ENCODE measurements around the gene ADAMTS2. TPM values are rescaled to one million over a fixed set of nuclear protein-coding genes. Genes with fewer than 3 reads are reported as not detected.

ADAMTS2 gene
- total and polyA plus RNA-seq, 2 of the 4 experiments (the other 2 are of a cell fraction): 19.0 to 58.8 TPM

GRCh38 chr5:179166886-179167841 lies 178.1 kb downstream of the ADAMTS2 start:
- Histone ChIP-seq H3K79me1 (ENCODE audit: low read depth in 1 of 2, low read length in 2 of 2) (peaks cover 0 to 5% of the 10 kb centered on the region in 2 experiments; a peak in 1 of 4 replicates), H4K5ac (ENCODE audit: low read depth, low read length) (no peak overlapping the region), H3K9me1 (ENCODE audit: insufficient read depth, low read length) (no peaks in the 10 kb centered on the region), H3K36me3 (ENCODE audit: control insufficient read depth, insufficient read depth, low read length) (peaks cover 7% of the 10 kb centered on the region; the same call in 1 of the 2 replicates), H3K14ac (replicated peaks; ENCODE audit: low read depth, low read length) (no peak overlapping the region), H4K8ac (ENCODE audit: low read depth in 2 of 2, low read length in 2 of 2) (peak overlapping the region; percentile 72 to 77; a peak in 3 of 4 replicates), H3K23ac (ENCODE audit: low read depth, low read length) (no peak overlapping the region), H2AK5ac (ENCODE audit: low read depth, low read length) (no peak overlapping the region), H3K4me2 (ENCODE audit: low read depth, low read length) (peak overlapping the region; percentile 62), H3K4me3 (ENCODE audit: insufficient read depth, low read depth, low read length) (no peak overlapping the region), H2BK20ac (ENCODE audit: low read depth, low read length) (no peak overlapping the region), H3K27ac (ENCODE audit: insufficient read depth, low read length) (no peak overlapping the region), H2AFZ (replicated peaks; ENCODE audit: low read length, poor library complexity) (peak overlapping the region; percentile 93), H3K9ac (ENCODE audit: low read depth, low read length) (peak overlapping the region; percentile 17; the same call in 1 of the 2 replicates), H3K4ac (ENCODE audit: low read depth, low read length) (peak overlapping the region; percentile 75), H3K18ac (ENCODE audit: low read depth, low read length) (no peak overlapping the region), H3K9me3 (ENCODE audit: control insufficient read depth, insufficient read depth, low read length) (peaks cover 4% of the 10 kb centered on the region; the same call in 1 of the 2 replicates), H2BK15ac (ENCODE audit: low read depth, low read length) (no peak overlapping the region; the same call in 2 of the 3 replicates), H3K56ac (ENCODE audit: extremely low read depth, insufficient read depth, low read length) (no peak overlapping the region), H4K20me1 (ENCODE audit: insufficient read depth, low read length) (no peaks in the 10 kb centered on the region), H2BK5ac (ENCODE audit: low read depth, low read length, poor library complexity, severe bottlenecking) (no peak overlapping the region), H2BK120ac (ENCODE audit: low read depth, low read length) (peak overlapping the region; percentile 60), H2AK9ac (replicated peaks; ENCODE audit: low read depth, low read length, poor library complexity) (peak overlapping the region; percentile 91), H3K27me3 (ENCODE audit: control insufficient read depth, insufficient read depth, low read length) (no peaks in the 10 kb centered on the region), H4K91ac (ENCODE audit: insufficient read depth, low read depth, low read length) (peak overlapping the region; percentile 71; the same call in 1 of the 2 replicates), H3K4me1 (ENCODE audit: control insufficient read depth, insufficient read depth, low read length) (no peaks in the 10 kb centered on the region)
- no TSS peak for BruUV-seq (replicated peaks)
- ATAC-seq (ENCODE audit: low read depth) (peak; percentile 93), DNase-seq (peak; percentile 27)
- 48% methylated on average over 23 of the region's 67 CpGs; no CpG with 5 or more reads in 1 of the 2 experiments for WGBS, 2 experiments (ENCODE audit: extremely low coverage in 2 of 2, insufficient read length in 1 of 2)
- POLR2A ChIA-PET (ENCODE audit: unreplicated experiment): no interaction called here
- CTCF ChIA-PET: interaction anchor here (0.5 to 1.5 kb wide), 9 partner anchors 13 to 326 kb away, joined by 3 to 14 read pairs (median 3); no protein-coding TSS in a partner anchor
- dilution Hi-C loops (cut with HindIII; ENCODE audit: low sequenced_read_pairs, unreplicated experiment) (no loop called here), in situ Hi-C loops (cut with MboI; ENCODE audit: low sequenced_read_pairs) (loop anchor here (5.0 to 10.0 kb wide), 3 partner anchors 180 to 330 kb away; partner anchors contain the start of gene ADAMTS2), intact Hi-C loops (cut with micrococcal nuclease) (loop anchor here (1.0 to 5.0 kb wide), 3 partner anchors 100 to 327 kb away; no protein-coding TSS in a partner anchor)
- TF ChIP-seq POLR2A (IDR thresholded peaks at IDR 0.05; ENCODE audit: low read depth, low read length) (0 out of 2 replicates have a peak, but pooled peaks have one; percentile 16), MAZ (IDR thresholded peaks at IDR 0.05; ENCODE audit: borderline replicate concordance, low read depth, low read length) (peak; percentile 78; the same call in 1 of the 2 replicates), NFE2L2 (IDR thresholded peaks at IDR 0.05; ENCODE audit: low read depth, low read length) (no peak), BHLHE40 (IDR thresholded peaks at IDR 0.05; ENCODE audit: low read depth, low read length) (no peak), RCOR1 (IDR thresholded peaks at IDR 0.05; ENCODE audit: insufficient replicate concordance, low read length) (no peak), CTCF (conservative IDR thresholded peaks at IDR 0.05; ENCODE audit: low read depth, low read length) (peak; percentile 91), SMC3 (IDR thresholded peaks at IDR 0.05; ENCODE audit: low read depth, low read length) (peak; percentile 95), RAD21 (IDR thresholded peaks at IDR 0.05; ENCODE audit: low read length) (peak; percentile 90)
